Measurements from ENCODE around the gene LRRC4C.
A peak's percentile ranks its signal among the peaks of the same experiment; 100 is the strongest.

LRRC4C gene

GRCh38 chr11:40140560-40140959, 1318.9 kb downstream of the LRRC4C start:
- no peak for TF ChIP-seq CTCF (IDR thresholded peaks at IDR 0.05)

GRCh38 chr11:40139536-40139935, 1319.9 kb downstream of the LRRC4C start:
- no peak for TF ChIP-seq CTCF (IDR thresholded peaks at IDR 0.05)

GRCh38 chr11:40139066-40139465, 1320.4 kb downstream of the LRRC4C start:
- TF ChIP-seq CTCF (IDR thresholded peaks at IDR 0.05), result no peak

GRCh38 chr11:40134820-40135570, 1324.5 kb downstream of the LRRC4C start:
- no peak for TF ChIP-seq CTCF (IDR thresholded peaks at IDR 0.05)

GRCh38 chr11:40133498-40133897, 1326.0 kb downstream of the LRRC4C start:
- TF ChIP-seq CTCF (IDR thresholded peaks at IDR 0.05), result no peak

- TF ChIP-seq CTCF (IDR thresholded peaks at IDR 0.05), result no peak
These were observed 1326.5 kb downstream of the LRRC4C start for GRCh38 chr11:40132912-40133311.

GRCh38 chr11:40130427-40130826, 1329.0 kb downstream of the LRRC4C start:
- peak; percentile 60 for TF ChIP-seq CTCF (IDR thresholded peaks at IDR 0.05)

- peak; percentile 66 for TF ChIP-seq CTCF (IDR thresholded peaks at IDR 0.05)
These were observed 1330.2 kb downstream of the LRRC4C start for GRCh38 chr11:40129266-40129665.
